ENCODE measurements around the gene GSTA1.
"Not testable (repeated sequence)": the region's sequence is repeated elsewhere in the genome, so short reads cannot be mapped to it uniquely, and the experiment has no call there.

The GSTA1 gene

DNA sequence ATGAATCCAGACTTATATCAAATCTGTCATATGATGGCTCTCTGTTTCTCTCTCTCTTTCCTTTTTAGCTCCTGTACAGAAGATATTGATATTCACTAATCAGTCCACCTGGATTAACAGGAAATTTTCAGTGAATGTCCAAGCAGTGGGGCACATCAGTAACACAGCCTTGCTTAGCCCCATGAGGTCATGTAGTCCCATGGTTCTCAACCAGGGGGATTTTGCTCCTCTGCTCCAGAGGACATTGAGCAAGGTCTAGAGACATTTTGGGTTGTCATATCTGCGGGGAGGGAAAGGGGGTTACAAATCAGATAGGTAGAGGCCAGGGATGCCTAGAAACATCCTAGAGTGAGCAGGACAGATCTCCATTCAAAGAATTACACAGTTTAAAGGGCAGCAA is 810 bp downstream of the GSTA1 start:
- no peak for DNase-seq

- DNase-seq = peak; percentile 55
These were observed 2.3 kb downstream of the GSTA1 start for GRCh38 chr6:52801188-52801841.

- not testable (repeated sequence) for DNase-seq
These were observed 4.3 kb downstream of the GSTA1 start for GRCh38 chr6:52799272-52799671.

- DNase-seq = not testable (repeated sequence)
These were observed 9.2 kb downstream of the GSTA1 start for GRCh38 chr6:52794366-52794765.

DNA sequence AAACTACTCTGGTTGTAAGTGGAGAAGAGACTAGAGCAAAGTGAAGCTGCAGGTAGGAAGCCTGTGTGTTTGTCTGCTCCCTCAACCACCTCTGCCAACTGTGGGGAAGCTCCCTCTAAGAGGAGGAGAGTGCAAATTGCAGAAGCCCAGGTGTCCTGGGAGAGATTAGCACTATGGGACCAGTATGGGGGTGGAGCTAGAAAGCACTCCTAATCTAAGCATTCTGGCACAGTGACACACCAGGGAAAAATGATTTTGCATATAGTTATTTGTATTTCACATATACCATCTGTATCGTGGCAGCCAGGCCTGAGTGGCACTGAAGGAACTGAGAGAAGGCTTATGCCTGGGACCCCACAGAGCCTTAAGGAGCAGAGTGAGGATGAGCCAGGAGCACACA is 12.8 kb downstream of the GSTA1 start:
- DNase-seq = no peak

- not testable (repeated sequence) for DNase-seq
These were observed 14.0 kb downstream of the GSTA1 start for GRCh38 chr6:52789658-52790057.

GRCh38 chr6:52788478-52788877 is 15.1 kb downstream of the GSTA1 start:
- DNase-seq = no peak

DNA sequence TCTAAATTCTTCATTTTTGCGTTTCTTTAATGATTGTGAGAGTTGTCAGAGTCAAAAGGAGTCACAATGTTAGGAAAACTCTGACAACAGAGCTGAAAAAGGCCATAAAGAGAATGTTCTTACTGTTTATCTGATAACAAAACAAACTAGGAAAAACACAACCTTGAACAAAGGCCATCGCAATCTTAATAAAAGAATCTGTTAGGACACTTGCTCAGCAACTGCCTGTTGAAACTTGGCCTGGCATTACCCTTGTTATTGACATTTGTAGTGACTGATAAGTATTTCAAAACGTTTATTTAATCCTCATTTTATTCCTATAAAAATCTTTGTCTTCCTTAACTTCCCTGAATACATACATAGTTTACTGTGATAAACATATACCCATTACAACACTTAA is 15.7 kb downstream of the GSTA1 start:
- no peak for DNase-seq

GRCh38 chr6:52786249-52786956 is 17.2 kb downstream of the GSTA1 start:
- DNase-seq = no peak

GRCh38 chr6:52782696-52783274 is 20.8 kb downstream of the GSTA1 start:
- peak; percentile 21 for DNase-seq

- DNase-seq = not testable (repeated sequence)
These were observed 21.4 kb downstream of the GSTA1 start for GRCh38 chr6:52782209-52782608.

DNA sequence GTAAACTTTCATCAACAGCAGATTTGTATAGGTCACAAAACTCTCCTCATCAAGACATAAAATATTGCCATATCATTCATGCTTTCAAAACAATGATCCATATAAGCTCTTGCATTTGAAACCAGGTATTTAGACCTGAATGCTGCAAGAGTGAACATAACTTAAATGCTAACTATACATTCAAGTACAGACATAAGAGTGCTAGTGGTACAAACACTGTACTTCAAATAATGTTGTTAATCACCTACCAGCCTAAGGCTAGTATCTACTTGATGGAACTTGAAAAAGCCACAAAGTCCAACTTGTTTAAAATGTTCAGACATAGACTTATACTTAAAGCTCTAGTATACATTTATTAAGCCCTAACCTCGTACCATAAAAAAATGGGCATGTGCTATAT is 24.4 kb downstream of the GSTA1 start:
- DNase-seq = peak; percentile 45

- DNase-seq = not testable (repeated sequence)
These were observed 26.8 kb downstream of the GSTA1 start for GRCh38 chr6:52776711-52777351.

DNA sequence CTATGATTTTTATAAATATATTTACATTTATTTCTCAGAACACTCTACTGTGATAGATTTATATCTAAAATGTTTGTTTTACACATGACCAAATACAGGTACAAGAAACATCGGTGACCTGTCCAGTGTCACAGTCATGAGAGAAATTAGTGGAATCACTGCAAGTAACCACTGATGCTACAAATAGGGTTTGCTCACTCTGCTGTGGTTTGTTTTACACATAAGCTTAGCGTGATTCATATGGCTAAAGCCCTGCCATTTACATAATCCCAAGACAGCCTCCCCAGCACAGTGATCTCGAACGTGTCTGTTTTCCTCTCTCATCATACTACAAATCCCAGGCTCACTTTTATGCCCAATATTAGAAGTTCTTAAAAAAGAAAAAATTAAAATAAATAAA is 34.2 kb downstream of the GSTA1 start:
- DNase-seq = not testable (repeated sequence)

DNA sequence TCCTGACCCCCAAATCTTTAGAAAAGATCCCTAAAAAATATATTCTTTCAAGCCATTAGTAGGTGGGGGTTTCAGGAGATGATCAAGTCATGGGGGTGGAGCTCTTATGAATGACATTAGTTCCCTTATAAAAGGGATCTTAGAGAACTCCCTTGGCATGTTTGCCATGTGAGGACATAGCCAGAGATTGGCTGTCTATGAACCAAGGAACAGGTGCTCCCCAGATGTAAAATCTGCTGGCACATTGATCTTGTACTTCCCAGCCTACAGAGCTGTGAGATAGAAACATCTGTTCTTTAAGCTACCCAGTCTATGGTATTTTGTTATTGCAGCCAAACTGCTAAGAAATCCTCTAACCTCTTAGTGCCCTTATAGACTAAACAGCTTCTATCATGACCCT is 36.0 kb downstream of the GSTA1 start:
- DNase-seq = not testable (repeated sequence)

GRCh38 chr6:52763322-52763916 is 40.2 kb downstream of the GSTA1 start, which contains the start of gene GSTA2:
TSS of gene GSTA2 (minus strand) at chr6:52763475. CDS start at chr6:52757947, 5,528 bp downstream.
- not testable (repeated sequence) for DNase-seq

- DNase-seq = peak; percentile 86
These were observed 41.7 kb downstream of the GSTA1 start for GRCh38 chr6:52761673-52762491.

- peak; percentile 91 for DNase-seq
These were observed 43.4 kb downstream of the GSTA1 start for GRCh38 chr6:52760105-52760765.

DNA sequence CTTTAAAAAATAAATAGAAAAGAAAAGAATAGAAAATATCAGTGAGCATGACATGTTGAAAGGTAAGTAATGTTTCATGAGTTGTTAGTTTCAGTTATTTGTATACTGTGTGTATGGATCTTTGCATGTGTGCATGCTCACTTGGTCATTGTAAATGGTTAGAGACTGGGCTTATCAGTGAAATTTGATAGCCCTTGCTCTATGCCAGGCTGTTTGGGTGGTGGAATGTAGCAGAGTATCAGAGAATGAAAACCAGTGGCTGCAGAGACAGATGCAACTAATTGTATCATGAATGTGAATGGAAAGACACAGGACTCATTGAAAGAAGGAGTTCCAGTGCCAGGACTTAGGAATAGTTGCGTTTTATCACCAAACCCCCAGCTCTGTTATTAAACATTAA is 44.5 kb downstream of the GSTA1 start:
- no peak for DNase-seq

DNA sequence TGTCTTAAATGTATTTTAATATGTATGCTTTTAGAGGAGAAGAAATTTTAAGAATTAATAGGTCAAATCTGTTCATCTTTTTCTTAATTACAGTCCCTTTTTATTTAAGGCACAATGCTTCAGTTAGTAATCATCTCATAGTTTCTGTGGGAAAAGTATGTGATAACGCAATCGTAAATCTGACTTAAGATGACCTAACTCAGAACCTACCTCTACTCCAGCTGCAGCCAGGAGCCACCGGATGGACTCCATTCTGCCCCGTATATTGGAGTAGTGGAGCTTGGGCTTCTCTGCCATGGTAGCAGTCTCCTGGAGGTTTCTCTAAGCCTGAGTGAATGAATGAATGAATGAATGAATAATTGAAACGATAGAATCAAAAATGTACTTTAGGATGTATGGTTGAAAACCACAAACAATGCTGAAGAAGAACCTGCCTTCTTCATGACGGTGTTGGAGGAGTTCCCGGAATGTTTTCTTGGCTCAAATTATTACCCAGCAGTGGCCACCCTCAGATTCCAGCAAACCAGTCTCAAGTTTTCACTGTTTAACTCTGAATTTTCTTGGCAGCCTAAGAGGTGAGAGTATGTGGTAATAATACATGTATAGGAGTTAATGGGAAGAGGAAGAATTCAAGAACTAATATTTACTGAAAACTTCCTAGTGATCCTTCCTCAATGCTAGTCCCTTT is 45.8 kb downstream of the GSTA1 start:
- DNase-seq = not testable (repeated sequence)

DNA sequence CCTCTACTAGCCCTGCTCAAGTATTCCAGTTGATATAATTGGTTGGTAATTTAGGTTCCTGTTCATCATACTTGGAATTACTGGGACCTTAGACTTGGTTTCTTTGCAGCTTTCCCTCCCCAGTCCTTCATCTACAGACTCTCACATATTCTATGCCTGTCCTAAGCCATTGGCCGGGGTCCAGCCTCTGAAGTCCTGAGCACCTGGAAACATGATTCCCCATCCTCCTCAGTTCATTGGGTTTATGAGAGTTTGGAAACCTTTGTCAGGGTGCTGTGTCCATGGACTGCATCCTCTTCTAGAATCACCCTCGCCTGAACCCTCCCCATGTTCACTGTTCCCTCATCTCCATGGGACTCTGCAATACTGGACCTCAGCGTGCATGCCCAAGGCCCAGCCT is 49.2 kb downstream of the GSTA1 start:
- DNase-seq = peak; percentile 97

Data from NCI-H510A treated with DMSO at 0.1 percent for 48 hours (cell line).